Activated CD8-positive, alpha-beta memory T cell treated with anti-CD3 and anti-CD28 coated beads for 36 hours (primary cell): ENCODE data around the gene VIPR2. TPM values are rescaled to one million over a fixed set of nuclear protein-coding genes. Genes with fewer than 3 reads are reported as not detected.
"Not testable (repeated sequence)": the region's sequence is repeated elsewhere in the genome, so short reads cannot be mapped to it uniquely, and the experiment has no call there.

Experiments used
- CTCF ChIA-PET: fragments of 350-600 bp; sonication (Branson Sonifier 250); formaldehyde crosslinking; loops from one replicate; lab custom pipeline; 2021; ENCODE audit warnings: antibody characterized with exemption; lab: Charles Lee
- POLR2A ChIA-PET: fragments of 350-600 bp; sonication (Branson Sonifier 250); formaldehyde crosslinking; loops from one replicate; lab custom pipeline; 2021; ENCODE audit warnings: antibody characterized with exemption; lab: Charles Lee
- total RNA-seq, 2 experiments: library from RNA; stranded (reverse); gene quantifications; one replicate each; pipeline ENCODE4 v1.2.3, GENCODE V29; 2021

Gene VIPR2
- total RNA-seq, 2 experiments from 2014 or later: 0.08 to 0.19 TPM

GRCh38 chr7:159008417-159008816 lies 136.2 kb downstream of the VIPR2 start:
- POLR2A ChIA-PET: no interaction called here
- CTCF ChIA-PET: no interaction called here

- ChIA-PET POLR2A (no interaction called here), CTCF (no interaction called here)
Measured at GRCh38 chr7:159007996-159008389, 136.7 kb downstream of the VIPR2 start.

DNA sequence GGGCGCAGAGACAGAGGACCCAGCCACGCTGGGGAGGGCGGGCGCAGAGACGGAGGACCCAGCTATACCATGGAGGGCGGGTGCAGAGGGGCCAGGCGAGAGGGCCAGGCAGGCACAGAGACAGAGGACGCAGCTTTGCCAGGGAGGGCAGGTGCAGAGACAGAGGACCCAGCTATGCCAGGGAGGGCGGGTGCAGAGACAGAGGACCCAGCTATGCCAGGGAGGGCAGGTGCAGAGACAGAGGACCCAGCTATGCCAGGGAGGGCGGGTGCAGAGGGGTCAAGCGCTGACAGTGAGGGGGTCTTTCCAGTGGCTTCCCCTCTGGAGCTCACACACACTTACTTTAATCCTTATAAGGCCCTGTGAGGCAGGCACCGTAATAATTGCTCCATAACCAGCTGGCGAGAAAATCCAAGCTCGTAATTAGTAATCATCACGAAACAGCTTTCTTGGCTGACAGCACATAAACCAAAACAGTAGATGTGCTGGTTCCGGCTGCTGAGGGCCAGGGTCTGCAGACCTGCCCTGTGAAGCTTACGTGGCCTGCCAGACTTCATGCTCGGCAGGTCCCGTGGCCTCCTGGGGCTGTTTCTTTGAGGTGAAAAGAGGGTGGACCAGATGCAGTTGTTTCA lies 137.2 kb downstream of the VIPR2 start:
- CTCF ChIA-PET: no interaction called here
- POLR2A ChIA-PET: no interaction called here

GRCh38 chr7:159006610-159007130 lies 138.0 kb downstream of the VIPR2 start:
- POLR2A ChIA-PET: no interaction called here
- CTCF ChIA-PET: no interaction called here

DNA sequence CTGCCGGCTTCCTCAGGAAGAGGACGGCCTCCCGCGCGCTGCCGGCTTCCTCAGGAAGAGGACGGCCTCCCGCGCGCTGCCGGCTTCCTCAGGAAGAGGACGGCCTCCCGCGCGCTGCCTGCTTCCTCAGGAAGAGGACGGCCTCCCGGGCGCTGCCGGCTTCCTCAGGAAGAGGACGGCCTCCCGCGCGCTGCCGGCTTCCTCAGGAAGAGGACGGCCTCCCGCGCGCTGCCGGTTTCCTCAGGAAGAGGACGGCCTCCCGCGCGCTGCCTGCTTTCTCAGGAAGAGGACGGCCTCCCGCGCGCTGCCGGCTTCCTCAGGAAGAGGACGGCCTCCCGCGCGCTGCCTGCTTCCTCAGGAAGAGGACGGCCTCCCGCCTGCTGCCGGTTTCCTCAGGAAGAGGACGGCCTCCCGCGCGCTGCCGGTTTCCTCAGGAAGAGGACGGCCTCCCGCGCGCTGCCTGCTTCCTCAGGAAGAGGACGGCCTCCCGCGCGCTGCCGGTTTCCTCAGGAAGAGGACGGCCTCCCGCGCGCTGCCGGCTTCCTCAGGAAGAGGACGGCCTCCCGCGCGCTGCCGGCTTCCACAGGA lies 138.6 kb downstream of the VIPR2 start:
- CTCF ChIA-PET, POLR2A ChIA-PET: not testable (repeated sequence)

DNA sequence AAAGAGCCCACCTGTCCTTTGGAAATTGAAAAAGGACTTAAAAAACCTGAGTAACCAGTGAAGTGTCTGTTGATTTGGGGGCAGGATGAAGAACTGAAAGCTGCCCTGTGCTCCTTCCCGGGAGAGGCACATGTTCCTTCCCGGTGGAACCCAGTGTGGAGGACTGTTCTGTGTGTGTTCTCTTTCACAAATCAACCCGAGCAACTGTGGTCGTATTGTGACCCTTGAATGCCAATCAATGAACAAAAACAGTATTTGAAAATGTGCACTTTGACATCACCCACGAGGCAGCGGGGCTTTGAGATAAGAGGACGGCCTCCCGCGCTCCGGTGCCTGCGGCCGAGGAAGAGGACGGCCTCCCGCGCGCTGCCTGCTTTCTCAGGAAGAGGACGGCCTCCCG lies 139.0 kb downstream of the VIPR2 start:
- POLR2A ChIA-PET: no interaction called here
- CTCF ChIA-PET: no interaction called here

DNA sequence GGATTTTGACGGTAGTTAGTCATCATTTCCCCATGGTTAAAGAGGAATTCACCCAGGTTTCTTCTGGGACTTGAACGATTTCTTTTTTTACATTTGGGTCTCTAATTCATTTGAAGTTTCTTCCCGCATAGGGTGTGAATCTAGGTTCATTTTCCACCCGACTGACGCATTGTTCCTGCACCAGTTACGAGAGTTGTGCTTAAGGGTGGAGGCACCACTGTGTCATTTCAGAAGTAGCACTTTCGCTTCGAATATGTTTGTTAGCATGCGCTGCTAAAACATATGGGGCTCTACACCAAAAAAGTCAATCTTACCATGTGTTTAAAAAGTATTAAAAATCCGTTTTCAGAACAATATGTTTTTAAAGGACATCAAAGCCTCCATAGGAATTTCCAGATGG lies 140.3 kb downstream of the VIPR2 start:
- POLR2A ChIA-PET: no interaction called here

DNA sequence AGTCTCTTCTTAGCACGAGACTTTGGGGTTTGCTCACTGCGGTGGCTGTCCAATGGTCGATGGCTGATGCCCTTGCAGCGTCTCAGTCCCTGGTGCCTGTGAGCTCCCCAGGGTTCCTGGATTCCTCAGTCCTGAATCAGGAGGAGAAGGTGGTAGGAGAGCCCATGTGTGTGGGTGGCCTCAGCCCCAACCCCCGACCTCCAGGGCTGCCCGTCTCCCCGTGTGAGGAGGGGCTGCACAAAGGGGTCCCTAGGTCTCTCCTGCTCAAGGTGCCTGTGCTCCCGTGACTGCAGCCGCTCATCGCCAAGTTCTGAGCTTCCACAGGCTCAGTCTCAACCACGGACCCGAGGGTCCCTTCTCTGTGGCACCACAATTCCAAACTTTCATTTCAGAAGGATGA lies 142.9 kb downstream of the VIPR2 start:
- POLR2A ChIA-PET: no interaction called here
- CTCF ChIA-PET: no interaction called here

More for the DNA sequence above, 140.3 kb downstream of the VIPR2 start:
- CTCF ChIA-PET: no interaction called here

- CTCF ChIA-PET: no interaction called here
Measured at GRCh38 chr7:159000859-159001435, 143.7 kb downstream of the VIPR2 start.

DNA sequence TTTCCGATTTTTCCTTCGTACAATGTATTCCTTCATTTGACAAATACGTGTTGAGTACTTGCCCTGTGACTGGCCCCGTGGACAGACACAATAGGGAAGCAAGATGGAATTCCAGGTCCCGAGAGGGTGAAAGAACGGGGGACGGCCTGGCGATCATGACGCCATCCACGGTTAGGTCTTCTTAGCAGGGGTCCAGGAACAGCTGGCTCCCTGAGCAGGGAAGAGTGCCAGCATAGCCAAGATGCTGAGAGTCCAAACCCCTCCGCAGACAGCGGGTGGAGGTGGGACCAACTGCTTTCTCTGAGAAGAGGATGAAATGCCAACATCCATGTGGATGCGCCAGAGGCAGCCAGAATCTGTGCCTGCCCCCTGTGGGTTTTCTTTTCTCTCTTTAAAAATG lies 144.6 kb downstream of the VIPR2 start:
- CTCF ChIA-PET: no interaction called here
- POLR2A ChIA-PET: no interaction called here

More at GRCh38 chr7:159000859-159001435, 143.7 kb downstream of the VIPR2 start:
- POLR2A ChIA-PET: no interaction called here

GRCh38 chr7:158999496-158999895 lies 145.2 kb downstream of the VIPR2 start:
- CTCF ChIA-PET: no interaction called here
- POLR2A ChIA-PET: no interaction called here

GRCh38 chr7:158998261-158998660 lies 146.4 kb downstream of the VIPR2 start:
- CTCF ChIA-PET: not testable (repeated sequence)

DNA sequence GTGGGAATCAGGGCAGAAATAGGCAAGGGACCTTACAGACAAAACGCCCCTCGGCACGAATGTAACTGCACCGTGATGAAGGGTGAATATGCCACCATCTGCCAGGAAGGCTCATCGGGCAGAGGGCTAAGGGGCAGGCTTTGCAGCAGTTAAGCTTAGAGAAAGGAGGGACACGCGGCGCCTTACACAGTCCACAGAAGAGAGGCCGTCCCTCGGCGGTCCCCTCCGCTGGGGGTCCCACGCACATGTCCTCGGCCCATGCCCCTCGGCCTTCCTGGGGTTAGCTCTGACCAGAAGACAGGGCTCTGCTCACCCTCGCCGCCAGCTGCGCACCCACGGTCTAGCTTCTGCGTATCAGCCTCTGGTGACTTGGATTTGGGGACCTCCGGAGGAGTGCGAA lies 147.2 kb downstream of the VIPR2 start:
- POLR2A ChIA-PET: no interaction called here
- CTCF ChIA-PET: no interaction called here

More at GRCh38 chr7:158998261-158998660, 146.4 kb downstream of the VIPR2 start:
- POLR2A ChIA-PET: not testable (repeated sequence)

- POLR2A ChIA-PET: no interaction called here
Measured at GRCh38 chr7:158997110-158997453, 147.6 kb downstream of the VIPR2 start.

DNA sequence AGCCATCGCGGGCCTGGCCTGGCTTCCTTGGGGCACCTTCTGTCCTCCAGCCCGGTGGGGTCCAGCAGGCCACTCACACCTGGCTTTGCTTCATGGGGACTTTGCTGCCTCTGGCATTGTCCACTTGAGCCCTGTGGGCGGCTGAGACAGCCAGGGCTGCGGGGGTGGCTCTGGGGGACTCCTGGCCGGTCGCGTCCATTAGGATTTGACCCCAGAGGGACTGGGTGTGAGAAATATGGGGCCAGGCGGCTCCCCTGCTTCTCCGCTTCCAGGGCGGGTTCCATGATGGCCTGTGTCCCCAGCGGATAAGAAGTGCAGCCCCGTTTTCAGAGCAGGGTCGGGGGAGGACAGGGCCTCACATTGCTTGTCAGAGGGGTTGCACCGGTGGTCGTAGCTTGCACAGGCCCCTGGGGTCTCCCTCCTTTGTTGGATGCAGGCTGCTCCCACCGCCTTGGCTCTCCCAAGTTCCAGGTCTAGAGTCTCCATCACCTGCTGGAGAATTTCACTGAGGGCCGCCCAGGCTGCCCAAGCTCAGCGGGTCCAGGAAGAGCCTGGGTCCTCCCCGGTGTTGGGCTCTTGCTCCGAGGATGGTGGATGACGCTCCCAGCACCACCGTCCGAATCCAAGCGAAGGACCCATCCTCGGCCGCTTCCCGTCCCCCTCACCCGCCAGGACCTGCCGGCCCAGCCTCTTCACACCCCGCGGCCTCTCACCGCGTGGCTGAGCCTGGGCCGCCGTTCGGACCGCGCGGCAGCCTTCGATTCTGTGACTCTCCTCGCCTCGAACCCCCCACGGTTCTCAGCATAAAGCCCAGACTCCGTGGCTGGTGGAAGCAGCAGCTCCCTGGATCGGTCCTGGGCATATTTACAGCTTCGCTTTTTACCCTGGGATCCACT lies 148.2 kb downstream of the VIPR2 start:
- CTCF ChIA-PET: no interaction called here
- POLR2A ChIA-PET: no interaction called here

More at GRCh38 chr7:158997110-158997453, 147.6 kb downstream of the VIPR2 start:
- CTCF ChIA-PET: no interaction called here

DNA sequence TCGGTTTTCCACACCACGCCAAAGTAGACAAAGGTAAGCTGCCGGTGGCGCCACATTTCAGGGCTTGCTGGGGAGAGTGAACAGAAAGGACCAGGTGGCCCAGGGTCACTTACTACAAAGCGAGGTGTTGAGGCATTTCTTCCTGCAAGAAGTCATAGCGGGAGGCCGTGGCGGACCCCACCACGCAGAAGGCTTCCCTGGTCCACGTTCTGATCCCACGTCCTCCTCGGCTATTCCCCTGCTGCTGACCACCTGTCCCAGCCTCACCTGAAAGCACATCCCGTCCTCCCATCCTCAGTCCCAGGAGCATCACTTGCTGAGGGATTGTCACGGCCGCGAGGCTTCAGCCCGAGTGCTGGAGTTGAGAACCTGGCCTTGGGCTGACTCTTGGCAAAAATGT lies 149.2 kb downstream of the VIPR2 start:
- ChIA-PET CTCF (interaction anchor here (1.1 kb wide), 1 partner anchor 19 kb away, joined by 3 read pairs; no protein-coding TSS in a partner anchor), POLR2A (no interaction called here)

GRCh38 chr7:158994687-158995086 lies 150.0 kb downstream of the VIPR2 start:
- ChIA-PET CTCF (interaction anchor here (1.1 kb wide), 1 partner anchor 18 kb away, joined by 3 read pairs; no protein-coding TSS in a partner anchor), POLR2A (no interaction called here)

DNA sequence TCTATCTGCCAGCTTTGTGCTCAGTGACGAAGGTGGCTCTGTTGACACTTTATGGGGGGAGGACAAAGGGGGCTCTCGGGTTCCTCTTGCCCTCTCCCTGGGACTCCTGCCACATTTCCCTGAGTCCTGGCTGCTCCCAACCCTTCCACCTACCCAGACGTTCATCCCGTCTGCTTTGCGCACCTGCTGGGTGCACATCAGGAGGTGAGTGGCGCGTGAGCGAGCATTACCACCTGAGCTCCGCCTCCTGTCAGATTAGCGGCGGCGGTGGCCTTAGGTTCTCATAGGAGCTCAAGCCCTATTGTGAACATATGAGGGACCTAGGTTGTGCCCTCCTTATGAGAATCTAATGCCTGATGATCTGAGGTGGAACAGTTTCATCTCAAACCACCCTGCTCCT lies 151.1 kb downstream of the VIPR2 start:
- CTCF ChIA-PET: no interaction called here
- POLR2A ChIA-PET: interaction anchor here (0.7 kb wide), 1 partner anchor 17 kb away, joined by 5 read pairs; no protein-coding TSS in a partner anchor

GRCh38 chr7:158992759-158993158 lies 151.9 kb downstream of the VIPR2 start:
- ChIA-PET POLR2A (no interaction called here), CTCF (interaction anchor here (1.0 kb wide), 1 partner anchor 16 kb away, joined by 4 read pairs; no protein-coding TSS in a partner anchor)
